Measurements from ENCODE around the gene MAG. TPM values are rescaled to one million over a fixed set of nuclear protein-coding genes. Genes with fewer than 3 reads are reported as not detected.

The MAG gene
- total and polyA plus RNA-seq, 2 donors: 0.09 to 0.41 TPM

GRCh38 chr19:35342430-35342829, 50.5 kb downstream of the MAG start:
- Histone ChIP-seq H3K27ac (ENCODE audit: low read depth in 1 of 2, low read length in 1 of 2) (no peak overlapping the region), H3K36me3 (ENCODE audit: control insufficient read depth in 2 of 2, insufficient read depth in 2 of 2, low read length in 1 of 2) (no peaks in the 10 kb centered on the region), H3K4me3 (ENCODE audit: low read length in 2 of 2) (no peak overlapping the region), H3K4me1 (ENCODE audit: control insufficient read depth in 2 of 2, insufficient read depth in 2 of 2, low read length in 2 of 2) (peaks cover 2 to 19% of the 10 kb centered on the region in 2 donors), H3K9me3 (ENCODE audit: control insufficient read depth in 2 of 2, insufficient read depth in 1 of 2, low read length in 1 of 2) (no peaks in the 10 kb centered on the region), H3K27me3 (ENCODE audit: control insufficient read depth in 2 of 2, insufficient read depth in 1 of 2, low read length in 1 of 2) (no peaks in the 10 kb centered on the region)
- no peak for DNase-seq (ENCODE audit: low read depth in 6 of 9, low spot score in 9 of 9)
- 94% methylated on average over 5 of the region's 5 CpGs for WGBS

DNA sequence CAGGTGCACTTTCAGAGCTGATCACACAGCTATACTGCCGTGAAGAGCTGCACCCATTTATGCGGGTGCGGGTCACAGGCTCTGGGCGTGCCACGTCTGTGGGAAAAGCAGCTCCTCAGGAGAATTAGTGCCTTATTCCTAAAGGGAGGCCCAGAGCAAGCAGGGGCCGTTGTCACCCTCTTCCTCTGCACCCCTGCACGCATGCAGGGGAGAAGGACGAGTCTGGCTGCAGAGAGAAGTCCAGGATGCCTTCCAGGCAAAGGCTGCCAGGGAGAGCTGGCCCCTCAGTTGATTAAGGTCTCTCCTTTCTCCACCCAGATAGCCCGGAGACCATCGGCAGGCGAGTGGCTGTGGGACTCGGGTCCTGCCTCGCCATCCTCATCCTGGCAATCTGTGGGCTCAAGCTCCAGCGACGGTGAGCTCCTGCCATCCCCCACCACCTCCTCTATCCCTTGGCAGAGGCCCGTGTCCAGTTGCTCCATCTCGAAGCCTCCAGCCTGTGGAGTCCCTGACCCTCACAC, 52.6 kb downstream of the MAG start:
- peaks cover 2 to 26% of the 10 kb centered on the region in 2 donors for H3K4me1 ChIP-seq (ENCODE audit: control insufficient read depth in 2 of 2, insufficient read depth in 2 of 2, low read length in 2 of 2)
- no peak overlapping the region for H3K4me3 ChIP-seq (ENCODE audit: low read length in 2 of 2)
- no peak overlapping the region for H3K27ac ChIP-seq (ENCODE audit: low read depth in 1 of 2, low read length in 1 of 2)
- 91% methylated on average over 17 of the region's 17 CpGs for WGBS
- no peaks in the 10 kb centered on the region for H3K27me3 ChIP-seq (ENCODE audit: control insufficient read depth in 2 of 2, insufficient read depth in 1 of 2, low read length in 1 of 2)
- no peaks in the 10 kb centered on the region for H3K36me3 ChIP-seq (ENCODE audit: control insufficient read depth in 2 of 2, insufficient read depth in 2 of 2, low read length in 1 of 2)
- no peak for DNase-seq (ENCODE audit: low read depth in 6 of 9, low spot score in 9 of 9)
- no peaks in the 10 kb centered on the region for H3K9me3 ChIP-seq (ENCODE audit: control insufficient read depth in 2 of 2, insufficient read depth in 1 of 2, low read length in 1 of 2)

DNA sequence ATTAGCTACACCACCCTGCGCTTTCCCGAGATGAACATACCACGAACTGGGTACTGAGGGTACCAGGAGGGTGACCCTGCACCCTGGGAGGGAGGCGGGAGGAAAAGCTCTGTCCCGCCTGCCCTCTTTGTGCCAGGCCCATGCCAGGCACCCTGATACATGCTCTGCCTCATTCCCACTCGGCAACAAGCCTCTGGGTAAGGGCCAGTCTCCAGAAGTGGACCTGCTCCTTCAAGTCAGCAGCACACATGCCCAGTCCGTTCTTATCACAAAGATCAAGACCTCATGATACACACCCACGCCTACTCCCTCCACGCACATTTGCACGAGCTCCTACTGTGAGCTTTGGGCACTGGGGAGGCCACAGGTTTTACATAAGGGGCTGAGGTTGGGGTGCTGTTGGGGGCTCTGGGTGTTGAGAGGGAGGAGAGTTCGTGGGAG, 53.7 kb downstream of the MAG start:
- DNase-seq (ENCODE audit: low read depth in 6 of 9, low spot score in 9 of 9): no peak
- peaks cover 2 to 26% of the 10 kb centered on the region in 2 donors for H3K4me1 ChIP-seq (ENCODE audit: control insufficient read depth in 2 of 2, insufficient read depth in 2 of 2, low read length in 2 of 2)
- no peaks in the 10 kb centered on the region for H3K9me3 ChIP-seq (ENCODE audit: control insufficient read depth in 2 of 2, insufficient read depth in 1 of 2, low read length in 1 of 2)
- no peaks in the 10 kb centered on the region for H3K27me3 ChIP-seq (ENCODE audit: control insufficient read depth in 2 of 2, insufficient read depth in 1 of 2, low read length in 1 of 2)
- no peaks in the 10 kb centered on the region for H3K36me3 ChIP-seq (ENCODE audit: control insufficient read depth in 2 of 2, insufficient read depth in 2 of 2, low read length in 1 of 2)
- 91% methylated on average over 11 of the region's 11 CpGs for WGBS
- no peak overlapping the region for H3K27ac ChIP-seq (ENCODE audit: low read depth in 1 of 2, low read length in 1 of 2)
- H3K4me3 ChIP-seq (ENCODE audit: low read length in 2 of 2): no peak overlapping the region

DNA sequence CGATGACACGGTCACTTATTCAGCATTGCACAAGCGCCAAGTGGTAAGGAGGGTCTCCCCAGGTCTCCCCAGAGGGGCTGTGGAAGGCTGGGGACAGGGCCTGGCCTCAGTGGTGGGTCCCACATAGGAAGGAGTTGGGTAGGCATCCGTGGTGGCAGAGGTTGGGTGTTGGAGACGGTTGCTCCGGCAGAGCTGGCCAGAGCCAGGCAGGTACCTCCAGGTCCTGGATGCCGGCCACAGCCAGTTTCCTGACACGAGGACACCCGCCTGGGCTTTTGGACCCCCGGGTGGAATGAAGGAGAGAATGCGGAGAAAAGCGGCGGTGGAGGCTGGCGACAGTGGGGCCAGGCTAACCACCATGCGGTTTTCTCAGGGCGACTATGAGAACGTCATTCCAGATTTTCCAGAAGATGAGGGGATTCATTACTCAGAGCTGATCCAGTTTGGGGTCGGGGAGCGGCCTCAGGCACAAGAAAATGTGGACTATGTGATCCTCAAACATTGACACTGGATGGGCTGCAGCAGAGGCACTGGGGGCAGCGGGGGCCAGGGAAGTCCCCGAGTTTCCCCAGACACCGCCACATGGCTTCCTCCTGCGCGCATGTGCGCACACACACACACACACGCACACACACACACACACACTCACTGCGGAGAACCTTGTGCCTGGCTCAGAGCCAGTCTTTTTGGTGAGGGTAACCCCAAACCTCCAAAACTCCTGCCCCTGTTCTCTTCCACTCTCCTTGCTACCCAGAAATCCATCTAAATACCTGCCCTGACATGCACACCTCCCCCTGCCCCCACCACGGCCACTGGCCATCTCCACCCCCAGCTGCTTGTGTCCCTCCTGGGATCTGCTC, 54.5 kb downstream of the MAG start:
- peaks cover 2 to 26% of the 10 kb centered on the region in 2 donors for H3K4me1 ChIP-seq (ENCODE audit: control insufficient read depth in 2 of 2, insufficient read depth in 2 of 2, low read length in 2 of 2)
- H3K4me3 ChIP-seq (ENCODE audit: low read length in 2 of 2): no peak overlapping the region
- no peak overlapping the region for H3K27ac ChIP-seq (ENCODE audit: low read depth in 1 of 2, low read length in 1 of 2)
- peak in 2 of 9 donors; percentile 34 to 55 for DNase-seq (ENCODE audit: low read depth in 6 of 9, low spot score in 9 of 9)
- H3K9me3 ChIP-seq (ENCODE audit: control insufficient read depth in 2 of 2, insufficient read depth in 1 of 2, low read length in 1 of 2): no peaks in the 10 kb centered on the region
- 59% methylated on average over 28 of the region's 28 CpGs for WGBS
- no peaks in the 10 kb centered on the region for H3K27me3 ChIP-seq (ENCODE audit: control insufficient read depth in 2 of 2, insufficient read depth in 1 of 2, low read length in 1 of 2)
- no peaks in the 10 kb centered on the region for H3K36me3 ChIP-seq (ENCODE audit: control insufficient read depth in 2 of 2, insufficient read depth in 2 of 2, low read length in 1 of 2)

- peak in 2 of 9 donors; percentile 34 to 50 for DNase-seq (ENCODE audit: low read depth in 6 of 9, low spot score in 9 of 9)
- Histone ChIP-seq H3K4me1 (ENCODE audit: control insufficient read depth in 2 of 2, insufficient read depth in 2 of 2, low read length in 2 of 2) (peaks cover 2 to 26% of the 10 kb centered on the region in 2 donors), H3K27me3 (ENCODE audit: control insufficient read depth in 2 of 2, insufficient read depth in 1 of 2, low read length in 1 of 2) (no peaks in the 10 kb centered on the region), H3K4me3 (ENCODE audit: low read length in 2 of 2) (no peak within 1 kb of the TSS), H3K36me3 (ENCODE audit: control insufficient read depth in 2 of 2, insufficient read depth in 2 of 2, low read length in 1 of 2) (no peaks in the 10 kb centered on the region), H3K27ac (ENCODE audit: low read depth in 1 of 2, low read length in 1 of 2) (peak within 1 kb of the TSS in 1 of 2 donors; percentile 43), H3K9me3 (ENCODE audit: control insufficient read depth in 2 of 2, insufficient read depth in 1 of 2, low read length in 1 of 2) (no peaks in the 10 kb centered on the region)
- 17% methylated on average over 18 of the region's 18 CpGs for WGBS
Observed at GRCh38 chr19:35347171-35347929, 55.4 kb downstream of the MAG start, which contains the start of gene FFAR1. TSS of gene FFAR1 (plus strand) at chr19:35347902. CDS start at chr19:35351552, 3,650 bp downstream.

- no peak for DNase-seq (ENCODE audit: low read depth in 6 of 9, low spot score in 9 of 9)
- Histone ChIP-seq H3K9me3 (ENCODE audit: control insufficient read depth in 2 of 2, insufficient read depth in 1 of 2, low read length in 1 of 2) (no peaks in the 10 kb centered on the region), H3K36me3 (ENCODE audit: control insufficient read depth in 2 of 2, insufficient read depth in 2 of 2, low read length in 1 of 2) (no peaks in the 10 kb centered on the region), H3K4me3 (ENCODE audit: low read length in 2 of 2) (no peak overlapping the region), H3K4me1 (ENCODE audit: control insufficient read depth in 2 of 2, insufficient read depth in 2 of 2, low read length in 2 of 2) (peaks cover 2 to 26% of the 10 kb centered on the region in 2 donors), H3K27me3 (ENCODE audit: control insufficient read depth in 2 of 2, insufficient read depth in 1 of 2, low read length in 1 of 2) (no peaks in the 10 kb centered on the region), H3K27ac (ENCODE audit: low read depth in 1 of 2, low read length in 1 of 2) (no peak overlapping the region)
- WGBS: 67% methylated on average over 7 of the region's 7 CpGs
Observed at GRCh38 chr19:35347930-35348298, 56.0 kb downstream of the MAG start.

DNA sequence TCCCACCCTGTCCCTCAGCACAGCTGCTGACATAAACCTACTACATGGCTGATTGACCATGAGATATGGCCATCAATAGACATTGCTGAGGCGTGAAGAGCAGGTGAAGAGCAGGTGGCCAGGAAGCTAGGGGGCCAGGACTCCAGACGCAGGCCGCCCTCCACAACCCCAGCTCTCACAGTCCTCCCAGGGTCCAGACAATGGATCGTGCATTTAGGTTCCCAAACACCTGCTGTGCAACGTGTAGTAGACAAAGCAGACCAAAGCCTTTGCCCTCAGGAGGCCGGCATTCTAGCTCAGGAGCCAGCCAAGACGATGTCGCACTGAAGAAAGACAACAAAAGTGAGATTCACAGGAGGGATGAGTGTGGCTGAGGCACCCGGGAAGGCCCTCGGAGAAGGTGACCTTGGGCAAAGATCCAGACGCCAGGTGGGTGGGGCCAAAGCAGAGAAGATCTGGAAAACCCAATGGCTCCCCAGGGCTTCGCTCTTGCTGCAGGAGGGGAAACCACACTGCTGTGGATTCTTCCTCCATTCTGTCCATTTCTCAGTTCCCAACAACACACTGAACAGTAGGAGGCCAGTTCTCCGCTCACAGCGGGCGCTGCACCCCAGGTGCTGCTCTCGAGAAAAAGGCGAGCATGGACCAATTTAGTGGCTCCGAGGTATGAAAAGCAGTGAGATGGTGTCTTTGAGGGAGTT, 57.1 kb downstream of the MAG start:
- 95% methylated on average over 18 of the region's 18 CpGs for WGBS
- Histone ChIP-seq H3K9me3 (ENCODE audit: control insufficient read depth in 2 of 2, insufficient read depth in 1 of 2, low read length in 1 of 2) (no peaks in the 10 kb centered on the region), H3K4me1 (ENCODE audit: control insufficient read depth in 2 of 2, insufficient read depth in 2 of 2, low read length in 2 of 2) (peaks cover 2 to 26% of the 10 kb centered on the region in 2 donors), H3K36me3 (ENCODE audit: control insufficient read depth in 2 of 2, insufficient read depth in 2 of 2, low read length in 1 of 2) (no peaks in the 10 kb centered on the region), H3K27me3 (ENCODE audit: control insufficient read depth in 2 of 2, insufficient read depth in 1 of 2, low read length in 1 of 2) (no peaks in the 10 kb centered on the region), H3K27ac (ENCODE audit: low read depth in 1 of 2, low read length in 1 of 2) (no peak overlapping the region), H3K4me3 (ENCODE audit: low read length in 2 of 2) (no peak overlapping the region)
- DNase-seq (ENCODE audit: low read depth in 6 of 9, low spot score in 9 of 9): no peak

DNA sequence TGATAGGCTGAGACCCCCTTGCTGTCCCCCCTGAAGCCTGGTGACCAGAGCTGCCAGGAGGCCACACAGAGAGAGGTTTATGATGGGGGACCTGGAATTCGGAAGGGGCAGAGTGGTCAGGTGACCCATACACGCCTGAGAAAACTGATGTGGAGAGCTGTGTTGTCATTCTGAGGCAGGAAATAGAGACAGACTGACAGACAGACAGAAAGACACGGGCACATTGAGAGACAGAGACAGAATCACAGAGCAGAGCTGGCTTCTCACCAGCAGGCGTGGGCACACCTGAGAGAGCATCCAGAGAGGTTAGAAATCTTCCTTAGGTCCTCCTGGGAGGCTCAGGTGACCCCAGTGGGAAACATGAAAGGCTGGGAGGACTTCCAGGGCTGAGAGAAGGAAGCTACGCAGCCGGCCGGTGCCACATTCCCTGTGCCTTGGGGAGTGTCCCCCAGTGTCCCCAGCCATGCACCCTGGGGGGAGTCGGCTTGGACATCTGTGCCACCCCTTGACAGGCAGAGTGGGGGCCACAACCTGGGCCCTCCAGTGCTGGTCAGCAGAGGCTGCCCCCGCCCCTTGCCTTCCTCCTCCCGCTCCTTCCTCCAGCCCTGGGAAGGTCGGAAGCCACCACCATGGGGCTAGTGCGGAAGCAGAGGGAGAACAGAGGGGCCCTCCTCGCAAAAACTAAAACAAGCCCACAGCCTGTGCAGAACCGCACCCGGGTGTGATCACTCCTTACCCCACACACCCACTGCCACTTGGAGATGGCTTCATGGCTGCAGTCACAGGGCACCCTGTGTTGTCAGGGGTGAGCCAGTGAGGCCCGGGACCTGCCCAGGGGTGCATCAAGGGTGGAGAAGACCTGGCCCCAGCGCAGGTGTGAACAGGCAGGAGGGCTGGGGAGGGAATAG, 57.9 kb downstream of the MAG start:
- DNase-seq (ENCODE audit: low read depth in 6 of 9, low spot score in 9 of 9): no peak
- Histone ChIP-seq H3K27ac (ENCODE audit: low read depth in 1 of 2, low read length in 1 of 2) (no peak overlapping the region), H3K4me3 (ENCODE audit: low read length in 2 of 2) (no peak overlapping the region), H3K9me3 (ENCODE audit: control insufficient read depth in 2 of 2, insufficient read depth in 1 of 2, low read length in 1 of 2) (no peaks in the 10 kb centered on the region), H3K4me1 (ENCODE audit: control insufficient read depth in 2 of 2, insufficient read depth in 2 of 2, low read length in 2 of 2) (peaks cover 2 to 26% of the 10 kb centered on the region in 2 donors), H3K27me3 (ENCODE audit: control insufficient read depth in 2 of 2, insufficient read depth in 1 of 2, low read length in 1 of 2) (no peaks in the 10 kb centered on the region), H3K36me3 (ENCODE audit: control insufficient read depth in 2 of 2, insufficient read depth in 2 of 2, low read length in 1 of 2) (no peaks in the 10 kb centered on the region)
- WGBS: 95% methylated on average over 17 of the region's 17 CpGs

Data from thymus (tissue), 11 donors.